Measurements from ENCODE around the gene CASTOR1. TPM values are rescaled to one million over a fixed set of nuclear protein-coding genes. Genes with fewer than 3 reads are reported as not detected.
A peak's percentile ranks its signal among the peaks of the same experiment; 100 is the strongest.

Gene CASTOR1
- total RNA-seq, 6 experiments from 2014 or later = 4.5 to 8.1 (median 5.7) TPM

- Mint-ChIP-seq H3K9me3 (no peaks in the 10 kb centered on the region), H3K4me3 (no peak overlapping the region), H3K36me3 (ENCODE audit: low read depth) (no peaks in the 10 kb centered on the region), H3K4me1 (ENCODE audit: low read depth) (peaks cover 6% of the 10 kb centered on the region), H3K27me3 (ENCODE audit: insufficient read depth) (peaks cover 13% of the 10 kb centered on the region), H3K27ac (no peak overlapping the region)
- TF ChIP-seq, protein P1, sequence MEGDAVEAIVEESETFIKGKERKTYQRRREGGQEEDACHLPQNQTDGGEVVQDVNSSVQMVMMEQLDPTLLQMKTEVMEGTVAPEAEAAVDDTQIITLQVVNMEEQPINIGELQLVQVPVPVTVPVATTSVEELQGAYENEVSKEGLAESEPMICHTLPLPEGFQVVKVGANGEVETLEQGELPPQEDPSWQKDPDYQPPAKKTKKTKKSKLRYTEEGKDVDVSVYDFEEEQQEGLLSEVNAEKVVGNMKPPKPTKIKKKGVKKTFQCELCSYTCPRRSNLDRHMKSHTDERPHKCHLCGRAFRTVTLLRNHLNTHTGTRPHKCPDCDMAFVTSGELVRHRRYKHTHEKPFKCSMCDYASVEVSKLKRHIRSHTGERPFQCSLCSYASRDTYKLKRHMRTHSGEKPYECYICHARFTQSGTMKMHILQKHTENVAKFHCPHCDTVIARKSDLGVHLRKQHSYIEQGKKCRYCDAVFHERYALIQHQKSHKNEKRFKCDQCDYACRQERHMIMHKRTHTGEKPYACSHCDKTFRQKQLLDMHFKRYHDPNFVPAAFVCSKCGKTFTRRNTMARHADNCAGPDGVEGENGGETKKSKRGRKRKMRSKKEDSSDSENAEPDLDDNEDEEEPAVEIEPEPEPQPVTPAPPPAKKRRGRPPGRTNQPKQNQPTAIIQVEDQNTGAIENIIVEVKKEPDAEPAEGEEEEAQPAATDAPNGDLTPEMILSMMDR (IDR thresholded peaks at IDR 0.05) = no peak
- DNase-seq = no peak
These were observed 29.0 kb downstream of the CASTOR1 start for GRCh38 chr22:30260276-30260675.

GRCh38 chr22:30254314-30254713, 35.0 kb downstream of the CASTOR1 start:
- TF ChIP-seq, protein P1 (IDR thresholded peaks at IDR 0.05) = no peak
- Mint-ChIP-seq H3K27me3 (ENCODE audit: insufficient read depth) (no peaks in the 10 kb centered on the region; the same call in 1 of the 2 replicates), H3K4me1 (ENCODE audit: low read depth) (peaks cover 26% of the 10 kb centered on the region), H3K4me3 (no peak overlapping the region), H3K36me3 (ENCODE audit: low read depth) (no peaks in the 10 kb centered on the region), H3K27ac (no peak overlapping the region), H3K9me3 (no peaks in the 10 kb centered on the region)
- DNase-seq = no peak

- Mint-ChIP-seq H3K36me3 (ENCODE audit: low read depth) (no peaks in the 10 kb centered on the region), H3K27me3 (ENCODE audit: insufficient read depth) (peaks cover 3% of the 10 kb centered on the region; the same call in 1 of the 2 replicates), H3K9me3 (no peaks in the 10 kb centered on the region), H3K4me3 (no peak overlapping the region), H3K27ac (no peak overlapping the region), H3K4me1 (ENCODE audit: low read depth) (peaks cover 26% of the 10 kb centered on the region)
- no peak for DNase-seq
- TF ChIP-seq, protein P1 (IDR thresholded peaks at IDR 0.05) = no peak
These were observed 36.0 kb downstream of the CASTOR1 start for GRCh38 chr22:30253205-30253852.

DNA sequence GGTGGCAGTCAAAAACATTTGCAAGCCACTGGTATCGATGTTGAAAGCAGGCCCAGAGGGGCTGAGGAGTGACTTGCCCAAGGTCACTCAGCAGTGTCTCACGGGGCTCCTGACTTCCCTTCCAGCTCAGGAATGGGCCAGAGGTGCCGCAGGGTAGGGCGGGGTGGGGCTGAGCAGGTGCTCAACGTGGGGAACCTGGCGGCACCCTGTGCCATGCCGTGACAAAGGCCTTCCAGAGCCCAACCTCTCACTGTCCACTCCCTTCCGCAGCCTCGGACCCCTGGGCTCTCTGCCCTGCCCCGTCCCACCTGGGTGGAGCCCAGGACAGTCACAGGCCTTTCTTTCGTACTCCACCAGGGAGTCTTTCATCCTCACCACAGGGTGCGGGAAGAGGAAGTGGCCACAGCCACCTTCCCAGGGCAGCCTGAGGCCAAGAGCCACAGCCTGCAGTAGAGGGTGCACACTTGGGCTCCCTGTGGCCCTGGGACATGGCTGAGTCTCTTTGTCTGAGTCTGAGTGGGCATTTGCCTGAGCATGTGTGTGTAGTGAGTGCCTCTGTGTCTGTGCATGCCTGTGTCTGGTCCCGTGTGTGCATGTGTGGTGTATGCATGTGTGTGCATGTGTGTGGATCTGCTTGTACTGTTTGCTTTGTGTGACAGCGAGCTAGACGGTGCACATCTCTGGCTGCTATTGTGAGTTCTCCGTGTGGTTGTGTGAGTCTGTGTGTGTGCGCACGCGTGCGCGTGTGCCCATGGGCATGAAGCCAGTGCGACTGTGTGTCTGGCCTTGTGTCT, 36.7 kb downstream of the CASTOR1 start:
- H3K27ac Mint-ChIP-seq = no peak overlapping the region
- no peaks in the 10 kb centered on the region for H3K9me3 Mint-ChIP-seq
- TF ChIP-seq, protein P1 (IDR thresholded peaks at IDR 0.05) = no peak
- H3K36me3 Mint-ChIP-seq (ENCODE audit: low read depth) = no peaks in the 10 kb centered on the region
- peaks cover 4% of the 10 kb centered on the region; the same call in 1 of the 2 replicates for H3K27me3 Mint-ChIP-seq (ENCODE audit: insufficient read depth)
- peaks cover 26% of the 10 kb centered on the region for H3K4me1 Mint-ChIP-seq (ENCODE audit: low read depth)
- no peak for DNase-seq
- H3K4me3 Mint-ChIP-seq = no peak overlapping the region

GRCh38 chr22:30251711-30252110, 37.6 kb downstream of the CASTOR1 start:
- peak; percentile 56 for DNase-seq
- peaks cover 29% of the 10 kb centered on the region for H3K4me1 Mint-ChIP-seq (ENCODE audit: low read depth)
- H3K9me3 Mint-ChIP-seq = no peaks in the 10 kb centered on the region
- no peak overlapping the region for H3K4me3 Mint-ChIP-seq
- TF ChIP-seq, protein P1 (IDR thresholded peaks at IDR 0.05) = peak; percentile 27; the same call in 1 of the 2 replicates
- H3K27ac Mint-ChIP-seq = peak overlapping the region; percentile 9; the same call in 1 of the 2 replicates
- H3K27me3 Mint-ChIP-seq (ENCODE audit: insufficient read depth) = peaks cover 4% of the 10 kb centered on the region; the same call in 1 of the 2 replicates
- no peaks in the 10 kb centered on the region for H3K36me3 Mint-ChIP-seq (ENCODE audit: low read depth)
